Smooth muscle cell of trachea (primary cell): ENCODE results near the gene DSC2. TPM values are rescaled to one million over a fixed set of nuclear protein-coding genes. Genes with fewer than 3 reads are reported as not detected.

Source experiments
- total RNA-seq: library from RNA; depleted of rRNA; stranded (reverse); fragments of >200 nt; gene quantifications from 2 replicates; pipeline ENCODE4 v1.2.1, GENCODE V29; 2014

DSC2 gene
- total RNA-seq = under 0.01 TPM in 1 of 2 replicates, not detected in the other

GRCh38 chr18:31102025-31102684, at the start of gene DSC2:
DSC2 (minus strand) TSS chr18:31102421; CDS start chr18:31101971, 450 bp downstream.

GRCh38 chr18:31042406-31043181, 59.6 kb downstream of the DSC2 start, which contains the start of gene DSC3:
DSC3 (minus strand) TSS chr18:31042742; CDS start chr18:31042660, 82 bp downstream.

Other genes with a start within 250 kb of the DSC2 start
- 0.15 and 0.33 TPM in 2 replicates for gene DSC3, start 59.7 kb downstream of the DSC2 start, total RNA-seq
- not detected in 2 replicates for gene DSC1, start 60.4 kb upstream of the DSC2 start, total RNA-seq
- gene DSG1, start 215.7 kb upstream of the DSC2 start, total RNA-seq = not detected in 2 replicates